ENCODE data around the gene KBTBD2.
A peak's percentile ranks its signal among the peaks of the same experiment; 100 is the strongest.

Gene KBTBD2

DNA sequence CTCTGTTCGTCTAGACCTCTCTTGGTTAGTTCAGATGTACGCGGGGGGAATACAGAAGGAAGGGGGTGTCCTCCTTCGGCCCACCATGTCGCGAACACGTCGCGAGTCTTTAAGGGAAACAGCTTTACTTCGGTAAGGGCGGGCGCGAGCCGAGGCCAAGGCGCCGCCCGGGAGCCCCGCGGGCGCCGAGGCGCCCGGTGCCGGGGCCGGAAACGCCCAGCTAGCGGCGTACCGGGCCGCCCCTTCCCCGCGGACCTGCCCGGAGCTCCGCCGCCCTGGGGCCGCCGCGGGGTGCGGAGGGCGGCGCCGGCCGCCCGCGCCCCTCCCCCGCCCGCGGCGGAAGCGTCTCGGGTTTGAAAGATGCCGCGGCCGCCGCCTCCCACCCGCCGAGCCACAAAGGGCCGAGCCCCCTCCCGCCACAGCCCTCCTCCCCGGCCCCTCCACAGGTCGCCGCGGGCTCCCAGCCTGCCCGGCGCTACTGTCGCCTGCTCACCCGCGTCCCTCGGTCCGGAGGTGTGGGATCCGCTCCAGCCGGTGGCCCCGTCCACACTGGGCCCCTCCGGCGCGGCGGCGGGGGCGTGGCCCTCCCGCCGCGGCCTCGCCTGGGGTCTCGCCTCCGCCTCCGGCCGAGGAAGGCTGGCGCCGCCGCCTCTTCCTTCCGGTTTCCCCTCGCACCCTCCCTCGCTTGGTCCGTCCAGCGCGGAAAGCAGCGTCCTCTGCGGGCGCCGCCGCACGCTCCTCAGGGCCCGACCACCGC is at the start of gene KBTBD2:
Gene KBTBD2, minus strand, starts transcription at position 718 of the 757 bp plus-strand sequence. CDS start 12,156 bp downstream, outside the sequence.
- TF ChIP-seq, protein P1, sequence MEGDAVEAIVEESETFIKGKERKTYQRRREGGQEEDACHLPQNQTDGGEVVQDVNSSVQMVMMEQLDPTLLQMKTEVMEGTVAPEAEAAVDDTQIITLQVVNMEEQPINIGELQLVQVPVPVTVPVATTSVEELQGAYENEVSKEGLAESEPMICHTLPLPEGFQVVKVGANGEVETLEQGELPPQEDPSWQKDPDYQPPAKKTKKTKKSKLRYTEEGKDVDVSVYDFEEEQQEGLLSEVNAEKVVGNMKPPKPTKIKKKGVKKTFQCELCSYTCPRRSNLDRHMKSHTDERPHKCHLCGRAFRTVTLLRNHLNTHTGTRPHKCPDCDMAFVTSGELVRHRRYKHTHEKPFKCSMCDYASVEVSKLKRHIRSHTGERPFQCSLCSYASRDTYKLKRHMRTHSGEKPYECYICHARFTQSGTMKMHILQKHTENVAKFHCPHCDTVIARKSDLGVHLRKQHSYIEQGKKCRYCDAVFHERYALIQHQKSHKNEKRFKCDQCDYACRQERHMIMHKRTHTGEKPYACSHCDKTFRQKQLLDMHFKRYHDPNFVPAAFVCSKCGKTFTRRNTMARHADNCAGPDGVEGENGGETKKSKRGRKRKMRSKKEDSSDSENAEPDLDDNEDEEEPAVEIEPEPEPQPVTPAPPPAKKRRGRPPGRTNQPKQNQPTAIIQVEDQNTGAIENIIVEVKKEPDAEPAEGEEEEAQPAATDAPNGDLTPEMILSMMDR (conservative IDR thresholded peaks at IDR 0.05; ENCODE audit: low read depth, low read length), result no peak
- no peak for DNase-seq (ENCODE audit: low read depth)
- peak within 1 kb of the TSS; percentile 89 for H3K4me3 ChIP-seq (ENCODE audit: low read length)

GRCh38 chr7:32941181-32941580 is 49.6 kb upstream of the KBTBD2 start:
- no peak for DNase-seq (ENCODE audit: low read depth)
- TF ChIP-seq, protein P1 (conservative IDR thresholded peaks at IDR 0.05; ENCODE audit: low read depth, low read length), result no peak
- peak overlapping the region; percentile 77 for H3K4me3 ChIP-seq (ENCODE audit: low read length)

GRCh38 chr7:32937344-32938174 is 46.0 kb upstream of the KBTBD2 start:
- peak; percentile 17 for DNase-seq (ENCODE audit: low read depth)
- H3K4me3 ChIP-seq (ENCODE audit: low read length), result no peak overlapping the region
- TF ChIP-seq, protein P1 (conservative IDR thresholded peaks at IDR 0.05; ENCODE audit: low read depth, low read length), result no peak

DNA sequence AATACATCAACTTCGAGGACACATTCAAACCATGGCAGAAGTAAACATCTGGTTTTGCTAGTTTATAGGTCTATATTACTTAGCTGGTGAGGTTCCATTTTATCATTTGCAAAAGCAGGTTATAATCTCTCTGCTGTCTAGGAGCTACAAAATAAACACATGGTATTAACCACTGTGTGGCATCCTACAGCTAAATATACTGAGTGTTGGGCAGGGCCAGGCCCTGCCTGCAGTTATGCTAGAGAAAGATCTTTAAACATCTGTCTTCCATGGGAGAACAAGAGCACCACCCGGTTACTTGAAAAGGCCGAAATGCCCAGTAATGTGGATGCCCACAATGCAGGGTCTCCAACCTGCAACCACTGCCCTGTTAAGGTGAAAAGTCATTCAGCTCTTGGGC is 45.1 kb upstream of the KBTBD2 start:
- TF ChIP-seq, protein P1 (conservative IDR thresholded peaks at IDR 0.05; ENCODE audit: low read depth, low read length), result no peak
- no peak for DNase-seq (ENCODE audit: low read depth)
- no peak overlapping the region for H3K4me3 ChIP-seq (ENCODE audit: low read length)

- no peak for DNase-seq (ENCODE audit: low read depth)
- H3K4me3 ChIP-seq (ENCODE audit: low read length), result no peak overlapping the region
- TF ChIP-seq, protein P1 (conservative IDR thresholded peaks at IDR 0.05; ENCODE audit: low read depth, low read length), result no peak
These were observed 44.0 kb upstream of the KBTBD2 start for GRCh38 chr7:32935558-32935957.

GRCh38 chr7:32930378-32930777 is 38.8 kb upstream of the KBTBD2 start:
- DNase-seq (ENCODE audit: low read depth), result no peak
- TF ChIP-seq, protein P1 (conservative IDR thresholded peaks at IDR 0.05; ENCODE audit: low read depth, low read length), result no peak
- no peak overlapping the region for H3K4me3 ChIP-seq (ENCODE audit: low read length)

All from retinal pigment epithelial cell (primary cell).